ENCODE measurements around the gene SQSTM1. TPM values are rescaled to one million over a fixed set of nuclear protein-coding genes. Genes with fewer than 3 reads are reported as not detected.

Gene SQSTM1
- polyA plus RNA-seq, 1 experiment, result 366 TPM

DNA sequence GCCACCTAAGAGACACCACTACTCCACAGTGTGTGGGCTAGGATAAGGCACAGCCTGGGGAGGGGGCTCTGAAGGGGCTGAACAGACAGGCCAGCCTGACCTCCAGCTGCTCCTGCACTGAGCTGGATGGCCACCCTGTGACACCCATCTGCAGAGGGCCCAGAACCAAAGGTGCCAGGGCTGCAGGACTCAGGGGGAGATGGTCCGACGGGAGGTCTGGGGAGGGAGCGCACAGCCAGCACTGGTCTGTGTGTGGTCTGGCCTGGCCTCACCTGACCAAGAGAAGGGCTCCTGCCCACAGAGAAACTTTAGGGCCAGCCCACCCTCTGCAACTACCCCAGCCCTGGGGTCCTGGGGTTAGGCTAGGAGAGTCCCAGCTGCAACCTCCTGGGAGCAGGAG, 26.1 kb upstream of the SQSTM1 start:
- TF ChIP-seq CTCF (IDR thresholded peaks at IDR 0.05; ENCODE audit: low read depth, low read length), result no peak
- POLR2A ChIA-PET, result interaction anchor here (1.2 to 1.3 kb wide), 2 partner anchors 17 to 171 kb away, joined by 3 to 5 read pairs; partner anchors contain the start of gene HNRNPH1
- Histone ChIP-seq H3K27ac (ENCODE audit: low read depth, low read length) (no peak overlapping the region), H3K4me3 (ENCODE audit: low read depth, low read length) (no peak overlapping the region), H3K9me3 (ENCODE audit: control insufficient read depth, insufficient read depth, low read length) (no peaks in the 10 kb centered on the region; the same call in 1 of the 2 replicates), H3K27me3 (ENCODE audit: control insufficient read depth, insufficient read depth, low read length) (no peaks in the 10 kb centered on the region)
- DNase-seq (ENCODE audit: low read depth, low spot score), result no peak
- CTCF ChIA-PET, result interaction anchor here (1.7 to 1.9 kb wide), 2 partner anchors 27 to 32 kb away, joined by 4 to 5 read pairs; no protein-coding TSS in a partner anchor

- H3K4me3 ChIP-seq (ENCODE audit: low read depth, low read length), result peak overlapping the region; percentile 60
- no peak overlapping the region for H3K27ac ChIP-seq (ENCODE audit: low read depth, low read length)
- ChIA-PET POLR2A (interaction anchor here (1.2 kb wide), 1 partner anchor 18 kb away, joined by 3 read pairs; no protein-coding TSS in a partner anchor), CTCF (interaction anchor here (0.6 to 2.2 kb wide), 12 partner anchors 9 to 55 kb away, joined by 3 to 11 read pairs (median 4); no protein-coding TSS in a partner anchor)
- H3K27me3 ChIP-seq (ENCODE audit: control insufficient read depth, insufficient read depth, low read length), result no peaks in the 10 kb centered on the region
- TF ChIP-seq CTCF (IDR thresholded peaks at IDR 0.05; ENCODE audit: low read depth, low read length), result no peak
- no peaks in the 10 kb centered on the region; the same call in 1 of the 2 replicates for H3K9me3 ChIP-seq (ENCODE audit: control insufficient read depth, insufficient read depth, low read length)
- DNase-seq (ENCODE audit: low read depth, low spot score), result no peak
These were observed 25.4 kb upstream of the SQSTM1 start for GRCh38 chr5:179795049-179795862.

DNA sequence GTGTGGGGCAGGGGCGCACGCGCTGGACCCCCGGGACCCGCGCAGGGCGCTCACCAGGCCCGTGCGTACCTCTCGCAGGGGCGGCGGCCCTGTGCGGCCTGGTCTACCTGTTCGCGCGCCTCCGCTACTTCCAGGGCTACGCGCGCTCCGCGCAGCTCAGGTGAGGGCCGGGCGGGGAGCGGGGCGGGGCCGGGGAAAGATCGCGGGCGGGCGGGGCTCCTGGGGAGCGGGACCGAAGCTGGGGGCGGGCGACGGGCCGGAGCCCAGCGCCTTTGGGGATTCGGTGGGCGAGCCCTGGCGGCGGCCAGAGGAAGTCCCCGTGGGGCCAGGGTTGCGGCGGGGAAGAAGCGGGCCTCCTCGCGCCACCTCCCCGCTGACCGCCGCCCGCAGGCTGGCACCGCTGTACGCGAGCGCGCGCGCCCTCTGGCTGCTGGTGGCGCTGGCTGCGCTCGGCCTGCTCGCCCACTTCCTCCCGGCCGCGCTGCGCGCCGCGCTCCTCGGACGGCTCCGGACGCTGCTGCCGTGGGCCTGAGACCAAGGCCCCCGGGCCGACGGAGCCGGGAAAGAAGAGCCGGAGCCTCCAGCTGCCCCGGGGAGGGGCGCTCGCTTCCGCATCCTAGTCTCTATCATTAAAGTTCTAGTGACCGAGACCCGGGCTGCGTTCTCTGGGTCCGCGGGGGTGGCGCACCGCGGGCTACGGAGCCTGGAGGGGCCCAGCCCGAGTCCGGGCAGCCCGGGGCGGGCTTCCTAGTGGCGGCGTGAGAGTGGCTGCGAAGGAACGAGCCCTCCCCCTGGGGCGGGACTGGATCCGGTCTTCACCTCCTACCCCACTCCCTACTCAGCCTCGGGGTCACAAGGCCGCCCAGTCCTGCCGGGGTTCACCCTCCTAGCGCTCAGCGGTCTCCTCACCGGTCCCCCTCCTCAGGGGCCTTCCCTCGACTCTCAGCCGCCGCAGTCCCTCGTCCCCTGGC, 24.6 kb upstream of the SQSTM1 start:
- CTCF ChIA-PET, result interaction anchor here (0.6 to 2.2 kb wide), 13 partner anchors 8 to 176 kb away, joined by 3 to 11 read pairs (median 4); no protein-coding TSS in a partner anchor
- Histone ChIP-seq H3K27me3 (ENCODE audit: control insufficient read depth, insufficient read depth, low read length) (no peaks in the 10 kb centered on the region), H3K27ac (ENCODE audit: low read depth, low read length) (peak overlapping the region; percentile 52), H3K4me3 (ENCODE audit: low read depth, low read length) (peak overlapping the region; percentile 60), H3K9me3 (ENCODE audit: control insufficient read depth, insufficient read depth, low read length) (no peaks in the 10 kb centered on the region; the same call in 1 of the 2 replicates)
- TF ChIP-seq CTCF (IDR thresholded peaks at IDR 0.05; ENCODE audit: low read depth, low read length), result peak; percentile 51
- POLR2A ChIA-PET, result interaction anchor here (0.6 kb wide), 1 partner anchor 27 kb away, joined by 12 read pairs; no protein-coding TSS in a partner anchor
- DNase-seq (ENCODE audit: low read depth, low spot score), result no peak

- CTCF ChIA-PET, result interaction anchor here (0.7 to 2.2 kb wide), 4 partner anchors 17 to 176 kb away, joined by 3 to 11 read pairs (median 3); no protein-coding TSS in a partner anchor
- no peak overlapping the region; the same call in 1 of the 2 replicates for H3K4me3 ChIP-seq (ENCODE audit: low read depth, low read length)
These were observed 23.7 kb upstream of the SQSTM1 start for GRCh38 chr5:179796877-179797608.

More at GRCh38 chr5:179796877-179797608, 23.7 kb upstream of the SQSTM1 start:
- peak overlapping the region; percentile 52 for H3K27ac ChIP-seq (ENCODE audit: low read depth, low read length)
- no peak for DNase-seq (ENCODE audit: low read depth, low spot score)
- TF ChIP-seq CTCF (IDR thresholded peaks at IDR 0.05; ENCODE audit: low read depth, low read length), result no peak
- H3K27me3 ChIP-seq (ENCODE audit: control insufficient read depth, insufficient read depth, low read length), result no peaks in the 10 kb centered on the region
- POLR2A ChIA-PET, result interaction anchor here (0.6 kb wide), 2 partner anchors 26 to 29 kb away, joined by 3 to 12 read pairs; no protein-coding TSS in a partner anchor
- no peaks in the 10 kb centered on the region; the same call in 1 of the 2 replicates for H3K9me3 ChIP-seq (ENCODE audit: control insufficient read depth, insufficient read depth, low read length)
